ENCODE measurements around the gene ACO2.
"Not testable (repeated sequence)": the region's sequence is repeated elsewhere in the genome, so short reads cannot be mapped to it uniquely, and the experiment has no call there.

Gene ACO2

GRCh38 chr22:41458161-41458728, 10.7 kb upstream of the ACO2 start:
- DNase-seq = no peak
- no peaks in the 10 kb centered on the region for H3K27me3 ChIP-seq (ENCODE audit: insufficient read depth, low read depth, severe bottlenecking)
- no peaks in the 10 kb centered on the region for H3K9me3 ChIP-seq (ENCODE audit: severe bottlenecking)
- peaks cover 51% of the 10 kb centered on the region for H3K36me3 ChIP-seq
- H3K27ac ChIP-seq = no peak overlapping the region
- H3K4me3 ChIP-seq (ENCODE audit: low read depth, low read length) = no peak overlapping the region
- TF ChIP-seq CTCF (IDR thresholded peaks at IDR 0.05; ENCODE audit: low read depth, low read length) = no peak

GRCh38 chr22:41459431-41459830, 9.5 kb upstream of the ACO2 start:
- TF ChIP-seq CTCF (IDR thresholded peaks at IDR 0.05; ENCODE audit: low read depth, low read length) = no peak
- DNase-seq = no peak
- Histone ChIP-seq H3K27ac (no peak overlapping the region), H3K27me3 (ENCODE audit: insufficient read depth, low read depth, severe bottlenecking) (no peaks in the 10 kb centered on the region), H3K9me3 (ENCODE audit: severe bottlenecking) (no peaks in the 10 kb centered on the region), H3K4me3 (ENCODE audit: low read depth, low read length) (no peak overlapping the region), H3K36me3 (peaks cover 60% of the 10 kb centered on the region)

- H3K27ac ChIP-seq; H3K9me3 ChIP-seq (ENCODE audit: severe bottlenecking); H3K27me3 ChIP-seq (ENCODE audit: insufficient read depth, low read depth, severe bottlenecking); DNase-seq; H3K4me3 ChIP-seq (ENCODE audit: low read depth, low read length): not testable (repeated sequence)
- peaks cover 67% of the 10 kb centered on the region for H3K36me3 ChIP-seq
Measured at GRCh38 chr22:41460071-41460470, 8.8 kb upstream of the ACO2 start.

GRCh38 chr22:41461901-41462300, 7.0 kb upstream of the ACO2 start:
- H3K36me3 ChIP-seq = peaks cover 85% of the 10 kb centered on the region
- TF ChIP-seq CTCF (IDR thresholded peaks at IDR 0.05; ENCODE audit: low read depth, low read length) = no peak
- H3K27me3 ChIP-seq (ENCODE audit: insufficient read depth, low read depth, severe bottlenecking) = no peaks in the 10 kb centered on the region
- no peak overlapping the region for H3K4me3 ChIP-seq (ENCODE audit: low read depth, low read length)
- no peak overlapping the region for H3K27ac ChIP-seq
- DNase-seq = no peak
- H3K9me3 ChIP-seq (ENCODE audit: severe bottlenecking) = no peaks in the 10 kb centered on the region

GRCh38 chr22:41469218-41469851, 418 bp downstream of the ACO2 start:
- Histone ChIP-seq H3K9me3 (ENCODE audit: severe bottlenecking) (no peaks in the 10 kb centered on the region), H3K4me3 (ENCODE audit: low read depth, low read length) (peak overlapping the region; percentile 54), H3K27ac (peak overlapping the region; percentile 98), H3K27me3 (ENCODE audit: insufficient read depth, low read depth, severe bottlenecking) (no peaks in the 10 kb centered on the region), H3K36me3 (peaks cover 51% of the 10 kb centered on the region)
- DNase-seq = peak; percentile 23
- TF ChIP-seq CTCF (IDR thresholded peaks at IDR 0.05; ENCODE audit: low read depth, low read length) = no peak

GRCh38 chr22:41470886-41471285, 2.0 kb downstream of the ACO2 start:
- no peak for DNase-seq
- no peak overlapping the region for H3K4me3 ChIP-seq (ENCODE audit: low read depth, low read length)
- no peak for TF ChIP-seq CTCF (IDR thresholded peaks at IDR 0.05; ENCODE audit: low read depth, low read length)
- peaks cover 35% of the 10 kb centered on the region for H3K36me3 ChIP-seq
- no peak overlapping the region for H3K27ac ChIP-seq
- H3K9me3 ChIP-seq (ENCODE audit: severe bottlenecking) = no peaks in the 10 kb centered on the region
- no peaks in the 10 kb centered on the region for H3K27me3 ChIP-seq (ENCODE audit: insufficient read depth, low read depth, severe bottlenecking)
